IMR-90 (cell line): ENCODE results near the gene MTUS2. TPM values are rescaled to one million over a fixed set of nuclear protein-coding genes. Genes with fewer than 3 reads are reported as not detected.

ENCODE experiments used
- ATAC-seq: fragments of 200-7000 bp; cut with Tn5 transposase; 2 replicates; pipeline ENCODE4 v1.9.1; 2020; ENCODE audit warnings: low read depth, mild to moderate bottlenecking, moderate library complexity
- BruUV-seq: library from RNA; stranded (reverse); fragments of 400-500 nt; replicated peaks from 2 replicates; lab custom pipeline; 2021; lab: Mats Ljungman, UMichigan
- CTCF ChIA-PET: fragments of 300-600 bp; formaldehyde crosslinking; extraction: SDS; loops from one replicate; lab custom pipeline; 2021; ENCODE audit warnings: antibody characterized with exemption; lab: Yijun Ruan, JAX
- POLR2A ChIA-PET: fragments of 300-600 bp; sonication (Branson Sonifier 250); formaldehyde crosslinking; loops from one replicate; lab custom pipeline; 2022; ENCODE audit warnings: antibody characterized with exemption; ENCODE audit not compliant: unreplicated experiment; lab: Charles Lee
- DNase-seq: peaks from one replicate; pipeline ENCODE4 v3.0.0; 2013
- H2AFZ ChIP-seq: replicated peaks from 2 replicates; pipeline ENCODE3; 2013; ENCODE audit warnings: low read length, mild to moderate bottlenecking; ENCODE audit not compliant: poor library complexity
- H2AK5ac ChIP-seq: 2 replicates; pipeline ENCODE4 v1.6.1; 2013; ENCODE audit warnings: low read depth, low read length, inconsistent platforms
- H2AK9ac ChIP-seq: replicated peaks from 2 replicates; pipeline ENCODE3; 2013; ENCODE audit warnings: mild to moderate bottlenecking, low read depth, low read length, moderate library complexity; ENCODE audit not compliant: poor library complexity
- H2BK120ac ChIP-seq: 2 replicates; pipeline ENCODE4 v1.6.1; 2013; ENCODE audit warnings: low read depth, low read length, inconsistent platforms
- H2BK15ac ChIP-seq: 3 replicates; pipeline ENCODE4 v1.6.1; 2013; ENCODE audit warnings: low read depth, low read length, inconsistent platforms
- H2BK20ac ChIP-seq: 2 replicates; pipeline ENCODE4 v1.6.1; 2013; ENCODE audit warnings: low read depth, mild to moderate bottlenecking, inconsistent platforms, low read length, moderate library complexity
- H2BK5ac ChIP-seq: 2 replicates; pipeline ENCODE4 v1.6.1; 2013; ENCODE audit warnings: mild to moderate bottlenecking, low read depth, low read length, inconsistent platforms; ENCODE audit not compliant: poor library complexity, severe bottlenecking
- H3K14ac ChIP-seq: replicated peaks from 2 replicates; pipeline ENCODE4 v1.6.1; 2013; ENCODE audit warnings: low read depth, low read length, inconsistent platforms
- H3K18ac ChIP-seq: 2 replicates; pipeline ENCODE4 v1.6.1; 2013; ENCODE audit warnings: low read depth, low read length, control low read depth
- H3K23ac ChIP-seq: 2 replicates; pipeline ENCODE4 v1.6.1; 2013; ENCODE audit warnings: low read depth, low read length, inconsistent platforms
- H3K27ac ChIP-seq: 2 replicates; pipeline ENCODE4 v1.5.1; 2013; ENCODE audit warnings: mild to moderate bottlenecking, control low read depth, low read length; ENCODE audit not compliant: insufficient read depth
- H3K27me3 ChIP-seq: 2 replicates; pipeline ENCODE4 v1.6.1; 2013; ENCODE audit warnings: low read length; ENCODE audit not compliant: control insufficient read depth, insufficient read depth
- H3K36me3 ChIP-seq: 2 replicates; pipeline ENCODE4 v1.6.1; 2013; ENCODE audit warnings: low read length, mixed read lengths; ENCODE audit not compliant: control insufficient read depth, insufficient read depth
- H3K4ac ChIP-seq: 2 replicates; pipeline ENCODE4 v1.6.1; 2013; ENCODE audit warnings: low read depth, low read length, inconsistent platforms
- H3K4me1 ChIP-seq: 2 replicates; pipeline ENCODE4 v1.6.1; 2013; ENCODE audit warnings: low read length, mixed read lengths; ENCODE audit not compliant: control insufficient read depth, insufficient read depth
- H3K4me2 ChIP-seq: 2 replicates; pipeline ENCODE4 v1.6.1; 2013; ENCODE audit warnings: low read depth, mild to moderate bottlenecking, control low read depth, low read length, moderate library complexity
- H3K4me3 ChIP-seq: 2 replicates; pipeline ENCODE4 v1.5.1; 2013; ENCODE audit warnings: low read depth, mild to moderate bottlenecking, control low read depth, low read length, moderate library complexity; ENCODE audit not compliant: insufficient read depth
- H3K56ac ChIP-seq: 2 replicates; pipeline ENCODE4 v1.6.1; 2013; ENCODE audit warnings: low read length, inconsistent platforms; ENCODE audit not compliant: insufficient read depth; ENCODE audit errors: extremely low read depth
- H3K79me1 ChIP-seq, 2 experiments: 2 replicates each; pipeline ENCODE4 v1.6.1; 2013; ENCODE audit warnings: low read length in 2 of 2, inconsistent platforms in 1 of 2, low read depth in 1 of 2
- H3K9ac ChIP-seq: 2 replicates; pipeline ENCODE4 v1.6.1; 2013; ENCODE audit warnings: low read depth, low read length, control low read depth
- H3K9me1 ChIP-seq: 2 replicates; pipeline ENCODE4 v1.6.1; 2013; ENCODE audit warnings: low read length, inconsistent platforms; ENCODE audit not compliant: insufficient read depth
- H3K9me3 ChIP-seq: 2 replicates; pipeline ENCODE4 v1.6.1; 2013; ENCODE audit warnings: low read length; ENCODE audit not compliant: control insufficient read depth, insufficient read depth
- H4K20me1 ChIP-seq: 2 replicates; pipeline ENCODE4 v1.6.1; 2013; ENCODE audit warnings: low read length, inconsistent platforms; ENCODE audit not compliant: insufficient read depth
- H4K5ac ChIP-seq: 2 replicates; pipeline ENCODE4 v1.6.1; 2013; ENCODE audit warnings: mild to moderate bottlenecking, low read depth, low read length, control low read depth
- H4K8ac ChIP-seq, 2 experiments: 2 replicates each; pipeline ENCODE4 v1.6.1; 2013; ENCODE audit warnings: low read depth in 2 of 2, low read length in 2 of 2, control low read depth in 1 of 2, inconsistent platforms in 1 of 2
- H4K91ac ChIP-seq: 2 replicates; pipeline ENCODE4 v1.6.1; 2013; ENCODE audit warnings: low read depth, low read length, inconsistent platforms; ENCODE audit not compliant: insufficient read depth
- BHLHE40 ChIP-seq: fragments of 150-350 bp; IDR thresholded peaks from 2 replicates; pipeline ENCODE4 v1.6.1; 2016; ENCODE audit warnings: mild to moderate bottlenecking, low read depth, low read length
- CEBPB ChIP-seq: IDR thresholded peaks from 2 replicates; pipeline ENCODE4 v1.6.1; 2012; ENCODE audit warnings: low read depth, low read length, improper control_type of control experiment
- CHD1 ChIP-seq: IDR thresholded peaks from 2 replicates; pipeline ENCODE4 v1.6.1; 2012; ENCODE audit warnings: low read depth, low read length, improper control_type of control experiment
- CTCF ChIP-seq: conservative IDR thresholded peaks from 2 replicates; pipeline ENCODE4 v1.5.1; 2012; ENCODE audit warnings: mild to moderate bottlenecking, low read depth, low read length, improper control_type of control experiment
- ELK1 ChIP-seq: fragments of 150-350 bp; IDR thresholded peaks from 2 replicates; pipeline ENCODE4 v1.6.1; 2016; ENCODE audit warnings: low read depth, mild to moderate bottlenecking, low read length, moderate library complexity, borderline replicate concordance
- FOS ChIP-seq: fragments of 150-350 bp; IDR thresholded peaks from 2 replicates; pipeline ENCODE4 v1.6.1; 2016; ENCODE audit warnings: low read depth, low read length
- MAFK ChIP-seq: IDR thresholded peaks from 2 replicates; pipeline ENCODE4 v1.6.1; 2012; ENCODE audit warnings: low read depth, low read length, improper control_type of control experiment
- MAZ ChIP-seq: IDR thresholded peaks from 2 replicates; pipeline ENCODE4 v1.6.1; 2012; ENCODE audit warnings: low read depth, mild to moderate bottlenecking, low read length, improper control_type of control experiment, moderate library complexity, borderline replicate concordance
- MXI1 ChIP-seq: IDR thresholded peaks from 2 replicates; pipeline ENCODE4 v1.6.1; 2012; ENCODE audit warnings: low read depth, mild to moderate bottlenecking, low read length, moderate library complexity, borderline replicate concordance
- NFE2L2 ChIP-seq: fragments of 150-350 bp; IDR thresholded peaks from 2 replicates; pipeline ENCODE4 v1.6.1; 2016; ENCODE audit warnings: low read depth, mild to moderate bottlenecking, low read length
- POLR2A ChIP-seq: IDR thresholded peaks from 2 replicates; pipeline ENCODE4 v1.6.1; 2012; ENCODE audit warnings: mild to moderate bottlenecking, low read depth, low read length
- RAD21 ChIP-seq: IDR thresholded peaks from 2 replicates; pipeline ENCODE4 v1.6.1; 2012; ENCODE audit warnings: low read length, improper control_type of control experiment
- RCOR1 ChIP-seq: IDR thresholded peaks from 2 replicates; pipeline ENCODE4 v1.6.1; 2012; ENCODE audit warnings: mild to moderate bottlenecking, low read length, improper control_type of control experiment; ENCODE audit not compliant: insufficient replicate concordance
- RFX5 ChIP-seq: IDR thresholded peaks from 2 replicates; pipeline ENCODE4 v1.8.0; 2012; ENCODE audit warnings: low read depth, mild to moderate bottlenecking, low read length, moderate library complexity
- SMC3 ChIP-seq: fragments of 150-350 bp; IDR thresholded peaks from 2 replicates; pipeline ENCODE4 v1.6.1; 2016; ENCODE audit warnings: low read depth, mild to moderate bottlenecking, antibody characterized with exemption, low read length, moderate library complexity
- WGBS, 2 experiments: methylation state at CpG; one replicate each; pipeline versions ENCODE4 v1.1.5 to v1.1.7; 2013; ENCODE audit warnings: missing lambda C conversion rate in 2 of 2; ENCODE audit not compliant: insufficient read length in 1 of 2; ENCODE audit errors: extremely low coverage in 2 of 2; 5-methylcytosine and 5-hydroxymethylcytosine counted together
- dilution Hi-C: fragments of 300-500 bp; cut with HindIII; formaldehyde crosslinking; loops from one replicate; pipeline ENCODE4 v1.14.3; 2018; ENCODE audit warnings: low sequenced_read_pairs; ENCODE audit not compliant: unreplicated experiment
- in situ Hi-C: fragments of 300-500 bp; cut with MboI; formaldehyde crosslinking; loops from 3 replicates; pipeline ENCODE4 v1.14.3; 2019; ENCODE audit warnings: low sequenced_read_pairs, inconsistent platforms, mixed read lengths
- intact Hi-C: fragments of 100-400 bp; cut with micrococcal nuclease; formaldehyde crosslinking; loops from 2 replicates; pipeline ENCODE4 v1.10.0; 2022
- polyA plus RNA-seq, 3 experiments: library from polyadenylated mRNA; depleted of rRNA; stranded (reverse); fragments of >200 nt; gene quantifications; 2 replicates each; pipeline ENCODE4 v1.2.3, GENCODE V29; 2012; ENCODE audit warnings: low replicate concordance in 1 of 3
- total RNA-seq: library from RNA; depleted of rRNA; stranded (reverse); fragments of >200 nt; gene quantifications from 2 replicates; pipeline ENCODE4 v1.2.3, GENCODE V29; 2012

The MTUS2 gene
- total and polyA plus RNA-seq, 2 of the 4 experiments (the other 2 are of a cell fraction) = under 0.01 to 0.02 TPM

GRCh38 chr13:29129616-29130015 is 309.5 kb downstream of the MTUS2 start:
- H2BK120ac ChIP-seq = no peak overlapping the region
- ATAC-seq (no peak), DNase-seq (no peak)
- no peak overlapping the region for H3K27ac ChIP-seq
- peaks cover 11% of the 10 kb centered on the region; the same call in 1 of the 2 replicates for H3K9me3 ChIP-seq
- H4K91ac ChIP-seq = no peak overlapping the region
- no peak overlapping the region for H2AK5ac ChIP-seq
- H3K79me1 ChIP-seq = no peaks in the 10 kb centered on the region
- in situ Hi-C loops = no loop called here
- no peak overlapping the region for H2BK5ac ChIP-seq
- H3K18ac ChIP-seq = no peak overlapping the region
- H4K5ac ChIP-seq = no peak overlapping the region
- H3K9me1 ChIP-seq = no peaks in the 10 kb centered on the region
- no peak overlapping the region for H3K23ac ChIP-seq
- H3K4me2 ChIP-seq = no peak overlapping the region
- H3K4me3 ChIP-seq = no peak overlapping the region
- H3K4ac ChIP-seq = no peak overlapping the region
- H3K56ac ChIP-seq = no peak overlapping the region
- no peaks in the 10 kb centered on the region for H3K36me3 ChIP-seq
- H4K8ac ChIP-seq = no peak overlapping the region
- no peak for TF ChIP-seq FOS
- TF ChIP-seq RCOR1 = no peak
- TF ChIP-seq ELK1 = no peak
- no peak for TF ChIP-seq CEBPB
- no peak for TF ChIP-seq MXI1
- no peak for TF ChIP-seq MAZ
- TF ChIP-seq NFE2L2 = no peak
- TF ChIP-seq BHLHE40 = no peak
- no peak for TF ChIP-seq POLR2A
- no peak for TF ChIP-seq SMC3
- no peak for TF ChIP-seq CTCF
- no peak for TF ChIP-seq RAD21
- TF ChIP-seq RFX5 = no peak
- TF ChIP-seq MAFK = no peak
- no peak for TF ChIP-seq CHD1
- no TSS peak for BruUV-seq
- WGBS, 2 experiments = no CpG with 5 or more reads among the region's 2 CpGs
- CTCF ChIA-PET = no interaction called here
- POLR2A ChIA-PET = no interaction called here
- H3K14ac ChIP-seq = no peak overlapping the region
- dilution Hi-C loops = no loop called here
- H3K4me1 ChIP-seq = no peaks in the 10 kb centered on the region
- intact Hi-C loops = no loop called here
- H4K20me1 ChIP-seq = no peaks in the 10 kb centered on the region
- H2BK15ac ChIP-seq = no peak overlapping the region
- no peak overlapping the region for H2BK20ac ChIP-seq
- H3K27me3 ChIP-seq = no peaks in the 10 kb centered on the region
- H2AFZ ChIP-seq = no peak overlapping the region
- no peak overlapping the region for H3K9ac ChIP-seq
- no peak overlapping the region for H2AK9ac ChIP-seq
